ENCODE measurements around the gene CYFIP1.

GRCh38 chr15:22903961-22904534 is 76.1 kb downstream of the CYFIP1 start:
- TF ChIP-seq CTCF (conservative IDR thresholded peaks at IDR 0.05; ENCODE audit: low read depth, low read length) (no peak), EZH2 (IDR thresholded peaks at IDR 0.05; ENCODE audit: low read length, unreplicated experiment) (no peak)

Data from PC-3 (cell line).